ENCODE data around the gene PARN. TPM values are rescaled to one million over a fixed set of nuclear protein-coding genes. Genes with fewer than 3 reads are reported as not detected.

PARN gene
- total and polyA plus RNA-seq, 4 experiments from 2014 or later, result 41.5 to 46.4 (median 44.7) TPM

DNA sequence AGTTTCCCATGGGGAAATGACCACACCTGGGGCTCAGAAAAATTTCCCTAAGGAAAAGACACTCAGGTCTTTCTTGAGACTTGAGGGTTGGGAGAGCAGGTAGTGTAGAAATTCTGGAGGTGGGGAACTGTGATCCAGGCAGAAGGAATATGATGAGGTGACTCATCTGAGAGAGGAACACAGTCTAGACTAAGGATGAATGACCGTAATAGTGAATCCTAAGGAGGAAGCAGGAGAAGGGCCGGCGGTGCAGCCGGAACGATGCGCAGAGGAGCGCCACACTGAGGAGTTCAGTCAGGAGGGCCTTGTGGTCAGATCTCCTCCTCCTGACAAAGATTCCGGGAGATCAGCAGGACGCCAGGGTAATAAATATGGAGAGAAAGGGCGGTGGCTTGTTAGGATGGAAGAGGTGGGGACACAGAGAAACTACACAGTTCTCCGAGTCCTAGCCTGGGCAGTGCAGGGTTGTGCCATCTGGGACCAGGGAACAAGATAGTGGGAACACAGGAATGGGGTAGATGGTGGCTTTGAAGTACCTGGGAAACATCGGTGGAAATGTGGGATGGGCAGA is 135.6 kb downstream of the PARN start:
- Histone ChIP-seq H3K4me1 (ENCODE audit: insufficient read depth, low read length) (peaks cover 12% of the 10 kb centered on the region), H3K27me3 (ENCODE audit: insufficient read depth, low read length) (no peaks in the 10 kb centered on the region), H3K27ac (ENCODE audit: low read depth, low read length) (no peak overlapping the region), H3K36me3 (ENCODE audit: insufficient read depth, low read length) (no peaks in the 10 kb centered on the region), H3K4me3 (ENCODE audit: low read length in 2 of 2) (no peak overlapping the region), H3K9me3 (ENCODE audit: control insufficient read depth in 1 of 2, low read length in 2 of 2) (no peaks in the 10 kb centered on the region)
- no peak overlapping the region for H3K4me3 Mint-ChIP-seq
- peak overlapping the region in 5 of 7 donors; percentile 7 to 48 (median 38) for H3K27ac Mint-ChIP-seq
- intact Hi-C loops (cut with micrococcal nuclease), result no loop called here
- POLR2A ChIA-PET (ENCODE audit: partially characterized antibody), result no interaction called here
- peaks cover 22 to 52% (median 40%) of the 10 kb centered on the region in 4 donors for H3K4me1 Mint-ChIP-seq
- CTCF ChIA-PET (ENCODE audit: partially characterized antibody), result no interaction called here
- peaks cover 22 to 23% of the 10 kb centered on the region in 2 donors for H3K36me3 Mint-ChIP-seq
- no peaks in the 10 kb centered on the region for H3K9me3 Mint-ChIP-seq
- no peak for DNase-seq
- no peaks in the 10 kb centered on the region for H3K27me3 Mint-ChIP-seq

DNA sequence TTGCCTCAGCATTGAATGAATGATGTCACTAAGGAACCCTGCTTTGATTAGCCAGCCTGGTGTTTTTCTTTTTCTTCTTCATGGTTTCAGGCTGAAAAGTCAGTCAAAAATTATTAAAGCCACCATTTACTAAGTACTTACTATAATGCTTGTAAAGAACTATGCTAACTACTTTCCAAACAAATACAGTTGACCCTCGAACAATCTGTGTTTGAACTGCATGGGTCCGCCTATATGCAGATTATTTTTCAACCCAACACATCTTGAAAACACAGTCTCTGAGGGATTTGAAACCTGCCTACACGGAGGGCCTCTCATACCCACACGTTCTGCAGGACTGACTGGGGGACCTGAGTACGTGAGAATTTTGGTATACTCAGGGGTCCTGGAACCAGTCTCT is 136.3 kb downstream of the PARN start:
- no peak overlapping the region for H3K4me3 ChIP-seq (ENCODE audit: low read length in 2 of 2)
- Mint-ChIP-seq H3K4me3 (no peak overlapping the region), H3K9me3 (no peaks in the 10 kb centered on the region), H3K27ac (peak overlapping the region in 1 of 7 donors; percentile 3), H3K36me3 (peaks cover 22 to 23% of the 10 kb centered on the region in 2 donors), H3K27me3 (no peaks in the 10 kb centered on the region), H3K4me1 (peaks cover 24 to 59% (median 42%) of the 10 kb centered on the region in 4 donors)
- ChIA-PET POLR2A (ENCODE audit: partially characterized antibody) (no interaction called here), CTCF (ENCODE audit: partially characterized antibody) (no interaction called here)
- H3K36me3 ChIP-seq (ENCODE audit: insufficient read depth, low read length), result no peaks in the 10 kb centered on the region
- no peaks in the 10 kb centered on the region for H3K27me3 ChIP-seq (ENCODE audit: insufficient read depth, low read length)
- no peak for DNase-seq
- peaks cover 12% of the 10 kb centered on the region for H3K4me1 ChIP-seq (ENCODE audit: insufficient read depth, low read length)
- H3K9me3 ChIP-seq (ENCODE audit: control insufficient read depth in 1 of 2, low read length in 2 of 2), result no peaks in the 10 kb centered on the region
- intact Hi-C loops (cut with micrococcal nuclease), result no loop called here
- no peak overlapping the region for H3K27ac ChIP-seq (ENCODE audit: low read depth, low read length)

DNA sequence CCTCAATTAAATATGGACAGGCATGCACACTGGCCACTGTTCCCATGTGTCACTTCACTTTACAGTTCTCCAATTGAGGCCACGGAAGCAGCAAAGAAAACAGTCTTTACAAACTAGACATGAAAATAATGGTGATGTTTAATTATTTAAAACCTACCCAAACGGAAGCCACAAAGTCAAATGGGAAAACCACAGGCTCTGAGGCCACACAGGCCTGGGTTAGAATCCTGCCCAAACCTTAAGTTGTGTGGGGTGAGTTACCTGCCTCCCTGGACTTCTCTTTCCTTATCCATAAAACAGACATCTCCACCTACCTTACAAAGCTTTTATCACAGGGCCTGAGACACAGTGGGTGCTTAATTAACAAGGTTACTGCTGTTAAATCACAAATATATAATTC is 137.4 kb downstream of the PARN start:
- POLR2A ChIA-PET (ENCODE audit: partially characterized antibody), result no interaction called here
- peaks cover 32 to 71% (median 50%) of the 10 kb centered on the region in 4 donors for H3K4me1 Mint-ChIP-seq

DNA sequence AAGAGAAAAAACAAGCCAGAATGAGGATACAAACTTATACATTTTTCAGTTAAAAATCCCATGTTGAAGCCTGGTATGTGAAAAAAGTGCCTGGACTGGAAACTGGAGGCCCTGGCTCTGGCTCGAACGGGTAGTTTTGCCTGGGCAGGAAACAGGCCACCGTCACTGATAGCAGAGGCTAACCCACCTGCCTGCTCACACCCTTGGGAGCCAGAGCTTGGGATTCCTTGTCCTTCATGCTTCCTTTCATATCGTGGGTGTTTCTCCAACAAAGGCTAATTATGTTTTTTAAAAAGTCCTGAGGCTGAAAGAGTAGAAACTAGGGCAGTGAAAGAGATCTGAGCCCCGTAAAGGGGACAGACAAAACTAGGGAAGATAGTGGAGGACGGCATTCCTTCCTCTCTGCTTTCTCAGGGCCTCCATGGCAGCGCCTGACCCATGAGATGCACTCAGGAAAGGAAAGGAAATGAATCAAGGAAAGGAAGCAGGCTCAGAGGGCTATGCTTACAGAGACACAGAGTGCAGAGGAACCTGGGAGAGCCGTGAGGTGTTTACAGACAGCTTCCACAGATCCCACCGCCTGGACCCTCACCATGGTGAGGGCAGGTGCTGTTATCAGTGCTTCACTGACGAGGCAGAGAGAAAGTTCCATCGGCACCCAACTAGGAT is 138.1 kb downstream of the PARN start:
- H3K27me3 Mint-ChIP-seq, result no peaks in the 10 kb centered on the region
- peaks cover 20 to 25% of the 10 kb centered on the region in 2 donors for H3K36me3 Mint-ChIP-seq
- H3K4me3 ChIP-seq (ENCODE audit: low read length in 2 of 2), result no peak overlapping the region
- H3K4me1 ChIP-seq (ENCODE audit: insufficient read depth, low read length), result peaks cover 26% of the 10 kb centered on the region
- ChIA-PET CTCF (ENCODE audit: partially characterized antibody) (no interaction called here), POLR2A (ENCODE audit: partially characterized antibody) (no interaction called here)
- H3K27ac Mint-ChIP-seq, result peak overlapping the region in 3 of 7 donors; percentile 44 to 73 (median 53)
- DNase-seq, result no peak
- no peak overlapping the region for H3K27ac ChIP-seq (ENCODE audit: low read depth, low read length)
- H3K4me1 Mint-ChIP-seq, result peaks cover 33 to 74% (median 51%) of the 10 kb centered on the region in 4 donors
- H3K36me3 ChIP-seq (ENCODE audit: insufficient read depth, low read length), result no peaks in the 10 kb centered on the region
- H3K4me3 Mint-ChIP-seq, result peak overlapping the region in 2 of 8 donors; percentile 22 to 51
- no peaks in the 10 kb centered on the region for H3K27me3 ChIP-seq (ENCODE audit: insufficient read depth, low read length)
- H3K9me3 ChIP-seq (ENCODE audit: control insufficient read depth in 1 of 2, low read length in 2 of 2), result no peaks in the 10 kb centered on the region
- intact Hi-C loops (cut with micrococcal nuclease), result no loop called here
- H3K9me3 Mint-ChIP-seq, result no peaks in the 10 kb centered on the region

More for the DNA sequence above, 137.4 kb downstream of the PARN start:
- no peaks in the 10 kb centered on the region for H3K9me3 ChIP-seq (ENCODE audit: control insufficient read depth in 1 of 2, low read length in 2 of 2)
- DNase-seq, result no peak
- Mint-ChIP-seq H3K9me3 (no peaks in the 10 kb centered on the region), H3K4me3 (peak overlapping the region in 2 of 8 donors; percentile 22 to 51), H3K27ac (peak overlapping the region in 2 of 7 donors; percentile 44 to 73), H3K27me3 (no peaks in the 10 kb centered on the region), H3K36me3 (peaks cover 20 to 27% of the 10 kb centered on the region in 2 donors)
- no peak overlapping the region for H3K4me3 ChIP-seq (ENCODE audit: low read length in 2 of 2)
- intact Hi-C loops (cut with micrococcal nuclease), result no loop called here
- CTCF ChIA-PET (ENCODE audit: partially characterized antibody), result no interaction called here
- no peak overlapping the region for H3K27ac ChIP-seq (ENCODE audit: low read depth, low read length)
- H3K36me3 ChIP-seq (ENCODE audit: insufficient read depth, low read length), result no peaks in the 10 kb centered on the region
- peaks cover 22% of the 10 kb centered on the region for H3K4me1 ChIP-seq (ENCODE audit: insufficient read depth, low read length)
- H3K27me3 ChIP-seq (ENCODE audit: insufficient read depth, low read length), result no peaks in the 10 kb centered on the region

DNA sequence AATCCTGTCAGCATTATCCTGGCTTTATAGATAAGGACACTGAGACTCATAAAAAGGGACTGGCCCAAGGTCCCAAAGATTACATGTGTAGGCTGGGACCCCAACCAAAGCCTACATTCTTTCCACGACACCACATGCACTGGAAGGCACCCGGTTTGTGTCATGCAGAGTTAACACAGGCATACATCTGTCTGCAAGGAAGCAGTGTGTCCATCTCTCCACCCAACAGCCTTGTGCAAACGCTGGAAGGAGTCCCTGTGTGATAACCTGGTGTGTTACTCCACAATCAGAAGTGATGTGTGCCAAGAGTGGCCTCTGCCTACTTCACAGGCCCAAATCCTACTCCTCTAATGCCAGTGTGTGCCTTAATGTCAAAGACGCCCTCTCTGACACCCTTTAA is 139.8 kb downstream of the PARN start:
- ChIA-PET POLR2A (ENCODE audit: partially characterized antibody) (no interaction called here), CTCF (ENCODE audit: partially characterized antibody) (no interaction called here)
- intact Hi-C loops (cut with micrococcal nuclease), result no loop called here
- no peaks in the 10 kb centered on the region for H3K27me3 ChIP-seq (ENCODE audit: insufficient read depth, low read length)
- H3K4me1 ChIP-seq (ENCODE audit: insufficient read depth, low read length), result peaks cover 26% of the 10 kb centered on the region
- Mint-ChIP-seq H3K36me3 (peaks cover 14 to 20% of the 10 kb centered on the region in 2 donors), H3K27ac (peak overlapping the region in 1 of 7 donors; percentile 42), H3K27me3 (no peaks in the 10 kb centered on the region), H3K4me3 (no peak overlapping the region), H3K4me1 (peaks cover 30 to 69% (median 45%) of the 10 kb centered on the region in 4 donors), H3K9me3 (no peaks in the 10 kb centered on the region)
- H3K27ac ChIP-seq (ENCODE audit: low read depth, low read length), result no peak overlapping the region
- no peak for DNase-seq
- no peaks in the 10 kb centered on the region for H3K36me3 ChIP-seq (ENCODE audit: insufficient read depth, low read length)
- no peak overlapping the region for H3K4me3 ChIP-seq (ENCODE audit: low read length in 2 of 2)
- no peaks in the 10 kb centered on the region for H3K9me3 ChIP-seq (ENCODE audit: control insufficient read depth in 1 of 2, low read length in 2 of 2)

DNA sequence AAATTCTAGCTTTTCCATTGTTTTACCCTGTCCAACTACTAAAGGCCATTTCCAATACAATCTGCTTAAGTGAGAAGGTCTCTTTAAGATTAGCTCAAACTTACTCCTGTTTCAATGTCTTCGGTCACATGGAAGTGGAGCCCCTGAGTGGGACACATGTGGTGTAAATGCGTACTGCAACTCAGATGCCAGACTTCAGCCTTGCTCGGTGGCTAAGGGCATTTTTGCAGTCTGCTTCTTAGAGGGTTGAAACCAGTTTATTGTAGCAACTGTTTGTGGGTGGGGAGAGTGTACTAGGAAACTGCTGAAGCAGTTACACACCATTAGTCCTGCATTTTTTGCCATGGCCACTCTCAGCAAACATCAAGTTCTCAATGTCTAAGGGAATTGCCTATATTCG is 140.6 kb downstream of the PARN start:
- intact Hi-C loops (cut with micrococcal nuclease), result no loop called here
- Mint-ChIP-seq H3K4me1 (peaks cover 27 to 62% (median 41%) of the 10 kb centered on the region in 4 donors), H3K27ac (peak overlapping the region in 2 of 7 donors; percentile 5 to 13), H3K4me3 (no peak overlapping the region), H3K27me3 (no peaks in the 10 kb centered on the region), H3K9me3 (no peaks in the 10 kb centered on the region), H3K36me3 (peaks cover 7 to 14% of the 10 kb centered on the region in 2 donors)
- Histone ChIP-seq H3K36me3 (ENCODE audit: insufficient read depth, low read length) (no peaks in the 10 kb centered on the region), H3K4me1 (ENCODE audit: insufficient read depth, low read length) (peaks cover 26% of the 10 kb centered on the region), H3K9me3 (ENCODE audit: control insufficient read depth in 1 of 2, low read length in 2 of 2) (no peaks in the 10 kb centered on the region), H3K27me3 (ENCODE audit: insufficient read depth, low read length) (no peaks in the 10 kb centered on the region), H3K4me3 (ENCODE audit: low read length in 2 of 2) (no peak overlapping the region), H3K27ac (ENCODE audit: low read depth, low read length) (no peak overlapping the region)
- ChIA-PET POLR2A (ENCODE audit: partially characterized antibody) (no interaction called here), CTCF (ENCODE audit: partially characterized antibody) (interaction anchor here (1.6 kb wide), 1 partner anchor 11 kb away, joined by 7 read pairs; no protein-coding TSS in a partner anchor)
- no peak for DNase-seq

DNA sequence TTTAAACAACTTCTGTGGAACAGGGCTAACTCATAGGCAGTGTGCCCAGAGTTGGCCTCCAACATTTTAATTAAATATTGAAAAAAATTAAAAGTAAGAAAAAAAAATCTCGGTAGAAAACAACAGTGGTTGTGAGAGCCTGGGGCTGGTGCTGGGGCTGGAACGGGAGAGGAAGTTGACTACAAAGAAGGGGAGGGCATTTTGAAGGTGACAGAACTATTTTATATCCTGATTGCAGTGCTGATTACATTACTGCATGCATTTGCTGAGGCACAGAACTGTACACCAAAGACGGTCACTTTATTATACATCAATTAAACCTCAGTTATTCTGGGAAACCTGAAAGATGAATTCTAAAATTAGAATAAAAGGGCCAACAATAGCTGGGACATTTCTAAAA is 142.5 kb downstream of the PARN start:
- DNase-seq, result peak in 2 of 5 donors; percentile 4 to 8

More for the DNA sequence above, 142.5 kb downstream of the PARN start:
- no peaks in the 10 kb centered on the region for H3K27me3 Mint-ChIP-seq
- POLR2A ChIA-PET (ENCODE audit: partially characterized antibody), result no interaction called here
- no peaks in the 10 kb centered on the region for H3K9me3 ChIP-seq (ENCODE audit: control insufficient read depth in 1 of 2, low read length in 2 of 2)
- peaks cover 1% of the 10 kb centered on the region for H3K36me3 ChIP-seq (ENCODE audit: insufficient read depth, low read length)
- peaks cover 21 to 43% (median 28%) of the 10 kb centered on the region in 4 donors for H3K4me1 Mint-ChIP-seq
- peaks cover 18% of the 10 kb centered on the region for H3K4me1 ChIP-seq (ENCODE audit: insufficient read depth, low read length)
- CTCF ChIA-PET (ENCODE audit: partially characterized antibody), result interaction anchor here (1.2 kb wide), 1 partner anchor 39 kb away, joined by 3 read pairs; no protein-coding TSS in a partner anchor
- no peak overlapping the region for H3K4me3 ChIP-seq (ENCODE audit: low read length in 2 of 2)
- no peaks in the 10 kb centered on the region for H3K27me3 ChIP-seq (ENCODE audit: insufficient read depth, low read length)
- H3K4me3 Mint-ChIP-seq, result peak overlapping the region in 5 of 8 donors; percentile 6 to 60 (median 8)
- H3K27ac Mint-ChIP-seq, result peak overlapping the region in 5 of 7 donors; percentile 2 to 70 (median 37)
- H3K9me3 Mint-ChIP-seq, result no peaks in the 10 kb centered on the region
- peaks cover 12 to 26% of the 10 kb centered on the region in 2 donors for H3K36me3 Mint-ChIP-seq
- no peak overlapping the region for H3K27ac ChIP-seq (ENCODE audit: low read depth, low read length)
- intact Hi-C loops (cut with micrococcal nuclease), result no loop called here
